CD4-positive, alpha-beta T cell treated with Interleukin-4 for 1 hour (primary cell): ENCODE data around the gene GH2.
A peak's percentile ranks its signal among the peaks of the same experiment; 100 is the strongest.
"Not testable (repeated sequence)": the region's sequence is repeated elsewhere in the genome, so short reads cannot be mapped to it uniquely, and the experiment has no call there.

Experiments used
- DNase-seq, 2 donors: peaks; one replicate each; pipeline ENCODE4 v3.0.0-alpha.2; 2020 to 2022

GH2 gene

GRCh38 chr17:63881935-63882601 lies at the start of gene GH2:
TSS of gene GH2 (minus strand) at chr17:63881944. CDS start at chr17:63881801, 143 bp downstream.
- DNase-seq: peak; percentile 64 to 71

DNA sequence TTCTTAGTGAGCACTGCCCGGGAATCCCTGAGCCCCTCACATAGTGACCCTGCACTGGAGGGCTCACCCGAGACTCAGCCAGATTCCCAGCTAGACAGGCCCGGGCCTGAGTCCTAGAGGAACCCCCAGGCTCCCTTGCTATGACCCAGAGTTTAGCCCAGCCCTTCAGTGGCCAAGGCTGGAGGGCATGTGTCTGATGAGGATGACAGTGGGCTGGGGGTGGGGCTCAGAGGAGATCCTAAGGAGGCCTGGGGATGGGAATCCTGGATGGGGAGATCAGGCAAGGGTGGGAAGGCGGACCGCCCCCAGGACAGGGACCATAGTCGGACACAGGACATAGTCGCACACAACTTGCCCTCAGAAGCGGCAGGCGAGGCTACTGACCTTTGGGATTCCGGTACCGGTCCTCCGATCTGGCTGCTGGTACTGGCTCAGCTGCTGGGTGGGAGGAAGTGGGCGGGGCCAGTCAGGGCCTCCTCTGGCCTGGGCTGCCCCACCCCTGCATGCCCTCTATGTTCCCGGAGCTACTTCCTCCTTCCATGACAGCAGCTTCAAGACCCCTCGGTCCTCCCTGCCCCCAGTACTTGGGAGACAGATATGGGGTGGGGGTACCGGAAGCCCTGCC lies 49.3 kb upstream of the GH2 start:
- peak; percentile 71 to 73 for DNase-seq

- no peak for DNase-seq
Observed at GRCh38 chr17:63929860-63930766, 48.4 kb upstream of the GH2 start.

DNA sequence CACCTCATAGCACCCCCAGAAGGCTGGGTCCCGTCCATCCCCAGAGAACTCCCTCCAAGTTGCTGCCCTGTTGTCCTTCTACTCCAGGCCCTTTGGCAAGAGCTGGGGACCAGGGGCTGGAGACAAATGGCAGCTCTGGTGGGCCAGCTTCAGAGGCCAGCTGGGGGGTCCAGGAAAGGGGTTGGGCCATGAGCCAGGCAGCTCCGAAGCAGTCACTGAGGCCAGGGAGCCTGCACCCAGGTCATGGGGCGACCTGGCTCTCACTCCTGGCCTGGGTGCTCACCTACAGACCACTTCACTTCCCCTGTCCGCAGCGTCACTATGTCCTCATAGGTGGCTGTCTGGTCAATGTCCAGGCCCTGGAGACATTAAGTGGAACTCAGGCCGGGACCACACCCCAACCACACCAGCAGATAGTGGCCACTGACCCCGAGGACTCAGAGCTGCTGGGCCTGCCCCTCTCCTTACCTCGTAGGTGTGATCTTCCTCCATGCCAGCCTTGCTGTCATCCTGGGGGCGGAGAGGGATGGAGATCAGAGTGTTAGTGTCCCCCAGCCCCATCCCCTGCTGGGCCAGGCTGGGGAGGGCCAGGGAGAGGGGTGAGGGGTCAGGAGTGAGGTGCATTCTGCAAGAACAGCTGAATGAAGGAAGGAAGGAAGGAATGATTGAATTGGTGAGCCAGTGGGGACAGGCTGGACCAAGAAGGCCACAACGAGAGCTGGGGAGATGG lies 47.4 kb upstream of the GH2 start:
- DNase-seq: no peak

DNA sequence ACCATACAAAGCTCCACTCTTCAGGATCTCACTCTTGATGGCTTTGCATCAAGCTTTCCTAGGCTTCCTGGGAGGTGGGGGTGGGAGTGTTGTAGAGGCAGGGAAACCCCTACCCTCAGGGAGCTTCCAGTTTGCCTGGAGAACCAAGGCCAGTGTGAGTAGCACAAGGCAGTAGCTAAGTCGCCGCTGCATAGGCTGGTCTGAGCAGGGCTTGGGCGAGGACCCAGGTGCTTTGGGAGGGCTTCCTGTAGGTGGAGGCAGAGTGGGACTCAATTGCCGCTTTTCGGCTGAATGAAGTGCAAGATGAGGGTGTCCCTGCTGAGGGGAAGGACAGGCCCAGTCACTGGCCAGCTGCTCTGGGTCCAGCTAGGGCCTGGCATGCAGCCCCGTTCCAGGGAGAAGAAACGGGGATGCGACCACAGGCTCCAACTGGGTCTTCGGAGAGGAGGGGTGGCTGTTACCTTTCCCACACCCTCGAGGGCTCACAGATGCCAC lies 46.5 kb upstream of the GH2 start:
- DNase-seq: no peak

- DNase-seq: no peak
Observed at GRCh38 chr17:63927464-63928171, 45.9 kb upstream of the GH2 start.

- no peak for DNase-seq
Observed at GRCh38 chr17:63926164-63926563, 44.4 kb upstream of the GH2 start.

- DNase-seq: peak in 1 of 2 donors; percentile 70
Observed at GRCh38 chr17:63925615-63926014, 43.9 kb upstream of the GH2 start.

DNA sequence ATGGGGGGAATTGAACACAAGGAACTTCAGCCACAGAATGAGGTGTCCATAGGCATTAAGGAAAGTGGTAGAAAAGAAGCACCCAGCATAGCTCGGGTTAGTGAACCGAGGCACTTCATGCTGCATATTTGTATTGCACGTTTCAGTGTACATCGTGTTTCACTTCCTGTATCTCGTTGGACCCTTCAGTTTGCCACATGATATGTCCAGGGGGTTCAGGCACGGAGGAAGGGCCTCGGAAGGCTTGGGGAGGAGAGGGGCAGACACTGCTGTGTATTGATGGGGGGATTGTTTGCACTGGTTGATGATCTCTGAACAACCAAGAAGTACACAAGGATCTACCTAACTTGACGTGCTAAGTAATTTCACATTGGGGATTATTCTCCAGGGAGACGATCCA lies 40.7 kb upstream of the GH2 start:
- peak in 1 of 2 donors; percentile 35 for DNase-seq

GRCh38 chr17:63920779-63921178 lies 39.0 kb upstream of the GH2 start:
- peak in 1 of 2 donors; percentile 27 for DNase-seq

GRCh38 chr17:63920050-63920449 lies 38.3 kb upstream of the GH2 start:
- DNase-seq: not testable (repeated sequence)

DNA sequence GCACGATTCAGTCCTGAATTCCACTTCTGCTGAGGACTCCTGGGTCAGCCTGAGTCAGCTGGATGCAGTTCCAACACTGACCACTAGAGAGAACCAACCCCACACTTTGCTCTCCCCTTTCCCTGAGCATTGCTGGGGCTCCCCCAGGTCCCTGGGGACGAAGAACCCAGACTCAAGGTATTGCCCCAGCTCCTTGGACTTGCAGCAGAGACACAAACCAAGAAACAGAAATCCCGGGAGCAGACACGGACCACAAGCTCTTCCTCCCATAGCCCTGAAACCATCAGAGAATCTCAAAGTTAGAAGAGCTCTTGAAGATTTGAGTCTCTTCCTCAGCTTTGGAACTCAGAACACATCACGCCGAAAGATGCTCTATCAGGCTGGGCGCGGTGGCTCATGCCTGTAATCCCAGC lies 37.6 kb upstream of the GH2 start:
- DNase-seq: peak; percentile 83 to 84

DNA sequence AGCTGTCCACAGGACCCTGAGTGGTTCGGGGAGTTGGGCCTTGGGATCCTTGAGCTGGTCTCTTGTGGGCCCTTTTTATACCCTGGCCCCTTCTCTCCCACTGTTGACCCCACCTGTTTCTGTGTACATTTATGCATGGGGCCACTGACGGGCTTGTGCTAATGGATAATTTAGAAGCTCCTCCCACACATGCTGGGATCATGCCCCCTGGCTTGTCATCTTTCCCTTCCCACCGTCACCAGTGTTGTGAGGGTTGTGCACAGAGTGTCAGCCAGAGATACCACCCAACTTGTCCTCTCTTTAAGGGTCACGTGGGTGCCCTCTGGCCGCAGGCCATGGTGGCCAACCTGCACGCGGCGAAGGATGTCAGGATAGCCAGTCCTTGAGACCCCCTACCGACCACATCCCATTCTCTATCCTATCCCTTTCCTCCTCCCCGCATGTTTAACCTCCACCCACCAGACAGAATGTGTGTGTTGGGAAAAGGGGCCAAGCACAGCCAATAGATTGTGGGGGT lies 37.1 kb upstream of the GH2 start, which contains the start of gene GH1:
GH1 (minus strand) TSS at position 51 of the 517 bp plus-strand sequence. CDS start 63 bp downstream, outside the sequence.
- not testable (repeated sequence) for DNase-seq

GRCh38 chr17:63918305-63918704 lies 36.6 kb upstream of the GH2 start:
- no peak for DNase-seq

- no peak for DNase-seq
Observed at GRCh38 chr17:63917646-63918045, 35.9 kb upstream of the GH2 start.

DNA sequence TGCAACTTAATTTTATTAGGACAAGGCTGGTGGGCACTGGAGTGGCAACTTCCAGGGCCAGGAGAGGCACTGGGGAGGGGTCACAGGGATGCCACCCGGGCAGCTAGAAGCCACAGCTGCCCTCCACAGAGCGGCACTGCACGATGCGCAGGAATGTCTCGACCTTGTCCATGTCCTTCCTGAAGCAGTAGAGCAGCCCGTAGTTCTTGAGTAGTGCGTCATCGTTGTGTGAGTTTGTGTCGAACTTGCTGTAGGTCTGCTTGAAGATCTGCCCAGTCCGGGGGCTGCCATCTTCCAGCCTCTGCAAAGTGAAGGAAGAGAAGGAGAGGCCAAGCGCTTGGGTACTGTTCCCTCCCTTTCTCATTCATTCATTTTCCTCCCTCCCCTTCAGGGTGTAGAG lies 35.5 kb upstream of the GH2 start:
- DNase-seq: not testable (repeated sequence)

DNA sequence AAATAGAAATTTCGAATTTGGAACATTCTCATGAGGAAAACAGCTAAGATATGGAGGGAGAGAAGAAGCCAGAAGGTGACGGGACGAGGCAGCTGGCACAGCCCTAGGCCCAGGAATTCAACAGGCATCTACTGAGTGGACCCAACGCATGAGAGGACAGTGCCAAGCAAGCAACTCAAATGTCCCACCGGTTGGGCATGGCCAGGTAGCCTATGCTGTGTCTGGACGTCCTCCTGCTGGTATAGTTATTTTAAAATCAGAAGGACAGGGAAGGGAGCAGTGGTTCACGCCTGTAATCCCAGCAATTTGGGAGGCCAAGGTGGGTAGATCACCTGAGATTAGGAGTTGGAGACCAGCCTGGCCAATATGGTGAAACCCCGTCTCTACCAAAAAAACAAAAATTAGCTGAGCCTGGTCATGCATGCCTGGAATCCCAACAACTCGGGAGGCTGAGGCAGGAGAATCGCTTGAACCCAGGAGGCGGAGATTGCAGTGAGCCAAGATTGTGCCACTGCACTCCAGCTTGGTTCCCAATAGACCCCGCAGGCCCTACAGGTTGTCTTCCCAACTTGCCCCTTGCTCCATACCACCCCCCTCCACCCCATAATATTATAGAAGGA lies 34.9 kb upstream of the GH2 start:
- no peak for DNase-seq

DNA sequence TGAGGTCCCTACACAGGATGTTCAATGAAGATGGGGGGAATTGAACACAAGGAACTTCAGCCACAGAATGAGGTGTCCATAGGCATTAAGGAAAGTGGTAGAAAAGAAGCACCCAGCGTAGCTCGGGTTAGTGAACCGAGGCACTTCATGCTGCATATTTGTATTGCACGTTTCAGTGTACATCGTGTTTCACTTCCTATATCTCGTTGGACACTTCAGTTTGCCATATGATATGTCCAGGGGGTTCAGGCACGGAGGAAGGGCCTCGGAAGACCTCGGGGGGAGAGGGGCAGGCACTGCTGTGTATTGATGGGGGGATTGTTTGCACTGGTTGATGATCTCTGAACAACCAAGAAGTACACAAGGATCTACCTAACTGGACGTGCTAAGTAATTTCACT lies 34.0 kb upstream of the GH2 start:
- not testable (repeated sequence) for DNase-seq

DNA sequence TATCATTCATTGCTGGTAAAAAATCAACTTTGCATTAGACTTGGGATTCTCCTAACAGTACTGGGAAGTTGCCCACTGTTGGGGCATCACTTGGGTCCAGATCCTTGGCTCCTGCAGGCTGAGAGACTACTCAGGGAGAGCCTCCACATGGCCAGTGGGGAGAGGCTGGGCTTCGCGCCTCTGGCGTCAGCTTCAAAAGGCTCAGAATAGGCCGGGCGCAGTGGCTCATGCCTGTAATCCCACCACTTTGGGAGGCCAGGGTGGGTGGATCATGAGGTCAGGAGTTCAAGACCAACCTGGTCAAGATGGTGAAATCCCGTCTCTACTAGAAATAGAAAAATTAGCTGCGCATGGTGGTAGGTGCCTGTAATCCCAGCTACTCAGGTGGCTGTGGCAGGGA lies 32.7 kb upstream of the GH2 start:
- DNase-seq: no peak

DNA sequence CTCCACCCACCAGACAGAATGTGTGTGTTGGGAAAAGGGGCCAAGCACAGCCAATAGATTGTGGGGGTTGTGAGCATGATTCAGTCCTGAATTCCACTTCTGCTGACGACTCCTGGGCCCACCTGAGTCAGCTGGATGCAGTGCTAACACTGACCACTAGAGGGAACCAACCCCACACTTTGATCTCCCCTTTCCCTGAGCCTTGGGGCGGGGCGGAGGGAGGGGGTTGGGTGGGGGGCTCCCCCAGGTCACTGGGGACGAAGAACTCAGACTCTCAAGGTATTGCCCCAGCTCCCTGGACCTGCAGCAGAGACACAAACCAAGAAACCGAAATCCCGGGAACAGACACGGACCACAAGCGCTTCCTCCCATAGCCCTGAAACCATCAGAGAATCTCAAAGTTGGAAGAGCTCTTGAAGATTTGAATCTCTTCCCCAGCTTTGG lies 29.9 kb upstream of the GH2 start:
- DNase-seq: peak; percentile 65 to 66

GRCh38 chr17:63911041-63911635 lies 29.4 kb upstream of the GH2 start, which contains the start of gene CSHL1:
TSS of gene CSHL1 (minus strand) at chr17:63911258. CDS start at chr17:63911196, 62 bp downstream.
- no peak for DNase-seq
